ENCODE measurements around the gene ZAP70. TPM values are rescaled to one million over a fixed set of nuclear protein-coding genes. Genes with fewer than 3 reads are reported as not detected.

ZAP70 gene
- total and polyA plus RNA-seq, 10 of the 15 experiments (the other 5 are each of a cell fraction or from before 2014, with no cell fraction given) = 0.18 to 2.9 (median 1.2) TPM; not detected in 1

GRCh38 chr2:97755491-97755890 lies 42.1 kb downstream of the ZAP70 start:
- BruUV-seq (replicated peaks) = no TSS peak
- Histone ChIP-seq H2AFZ (ENCODE audit: control insufficient read depth, low read depth, low read length) (no peak overlapping the region), H3K79me2 (ENCODE audit: control insufficient read depth, insufficient read depth, low read length) (no peaks in the 10 kb centered on the region), H3K27ac (ENCODE audit: control insufficient read depth, insufficient read depth) (no peak overlapping the region), H3K36me3 (ENCODE audit: control insufficient read depth in 2 of 2, insufficient read depth in 2 of 2, low read length in 1 of 2) (peaks cover 3 to 29% of the 10 kb centered on the region in 2 experiments), H3K27me3 (replicated peaks in 1 of 2; ENCODE audit: control insufficient read depth in 2 of 2, insufficient read depth in 2 of 2, low read length in 1 of 2) (no peaks in the 10 kb centered on the region), H3K9ac (ENCODE audit: control insufficient read depth, insufficient read depth, low read length) (no peak overlapping the region), H4K20me1 (ENCODE audit: control insufficient read depth, insufficient read depth) (no peaks in the 10 kb centered on the region), H3K4me2 (ENCODE audit: control insufficient read depth, insufficient read depth) (no peak overlapping the region), H3K4me3 (no peak overlapping the region), H3K4me1 (ENCODE audit: control insufficient read depth, insufficient read depth, low read length) (no peaks in the 10 kb centered on the region), H3K9me3 (replicated peaks; ENCODE audit: control insufficient read depth, insufficient read depth, low read length) (no peaks in the 10 kb centered on the region)
- no peak for TF ChIP-seq ASH2L (IDR thresholded peaks at IDR 0.05; ENCODE audit: borderline replicate concordance, low read depth)
- ChIA-PET CTCF (no interaction called here), SMC1A (ENCODE audit: uncharacterized antibody, unreplicated experiment) (interaction anchor here (1.7 kb wide), 1 partner anchor 13 kb away, joined by 3 read pairs; no protein-coding TSS in a partner anchor), RAD21 (ENCODE audit: unreplicated experiment) (no interaction called here), POLR2A (no interaction called here)
- in situ Hi-C loops (cut with MboI) = no loop called here
- ATAC-seq = no peak
- no peak for DNase-seq (ENCODE audit: low read depth, low spot score)
- 97% methylated on average over 2 of the region's 2 CpGs for WGBS (ENCODE audit: insufficient coverage, insufficient replicate concordance, low lambda C conversion rate, missing lambda C conversion rate)
- no peak for FAIRE-seq
- intact Hi-C loops (cut with micrococcal nuclease; ENCODE audit: unreplicated experiment) = no loop called here

- no peak for ATAC-seq
- intact Hi-C loops (cut with micrococcal nuclease; ENCODE audit: unreplicated experiment) = no loop called here
- no peak for TF ChIP-seq ZSCAN29 (IDR thresholded peaks at IDR 0.05)
- TF ChIP-seq KAT2A (conservative IDR thresholded peaks at IDR 0.05; ENCODE audit: control insufficient read depth, low read depth, low read length) = no peak
- no peak for TF ChIP-seq CBFB (IDR thresholded peaks at IDR 0.05; ENCODE audit: low read depth)
- no peak for TF ChIP-seq PAX5 (IDR thresholded peaks at IDR 0.05; ENCODE audit: borderline replicate concordance, low read depth, low read length)
- TF ChIP-seq ATF2 (IDR thresholded peaks at IDR 0.05; ENCODE audit: low read length) = no peak
- TF ChIP-seq CHD4 (IDR thresholded peaks at IDR 0.05) = no peak
- TF ChIP-seq MYC (IDR thresholded peaks at IDR 0.05; ENCODE audit: insufficient read depth, insufficient read length, insufficient replicate concordance, low read length, severe bottlenecking) = no peak
- TF ChIP-seq HDAC6 (IDR thresholded peaks at IDR 0.05; ENCODE audit: unreplicated experiment) = no peak
- no peak for TF ChIP-seq E4F1 (IDR thresholded peaks at IDR 0.05; ENCODE audit: borderline replicate concordance, partially characterized antibody)
Observed at GRCh38 chr2:97757062-97757461, 43.7 kb downstream of the ZAP70 start.

More at GRCh38 chr2:97757062-97757461, 43.7 kb downstream of the ZAP70 start:
- BruUV-seq (replicated peaks) = no TSS peak
- RAD21 ChIA-PET (ENCODE audit: unreplicated experiment) = no interaction called here
- no peak for FAIRE-seq
- Histone ChIP-seq H3K27me3 (replicated peaks in 1 of 2; ENCODE audit: control insufficient read depth in 2 of 2, insufficient read depth in 2 of 2, low read length in 1 of 2) (no peaks in the 10 kb centered on the region), H4K20me1 (ENCODE audit: control insufficient read depth, insufficient read depth) (no peaks in the 10 kb centered on the region), H3K9me3 (replicated peaks; ENCODE audit: control insufficient read depth, insufficient read depth, low read length) (no peaks in the 10 kb centered on the region), H3K4me3 (no peak overlapping the region), H3K36me3 (ENCODE audit: control insufficient read depth in 2 of 2, insufficient read depth in 2 of 2, low read length in 1 of 2) (peaks cover 13 to 41% of the 10 kb centered on the region in 2 experiments), H2AFZ (ENCODE audit: control insufficient read depth, low read depth, low read length) (no peak overlapping the region), H3K27ac (ENCODE audit: control insufficient read depth, insufficient read depth) (no peak overlapping the region), H3K4me2 (ENCODE audit: control insufficient read depth, insufficient read depth) (no peak overlapping the region), H3K79me2 (ENCODE audit: control insufficient read depth, insufficient read depth, low read length) (no peaks in the 10 kb centered on the region), H3K9ac (ENCODE audit: control insufficient read depth, insufficient read depth, low read length) (no peak overlapping the region), H3K4me1 (ENCODE audit: control insufficient read depth, insufficient read depth, low read length) (no peaks in the 10 kb centered on the region)
- in situ Hi-C loops (cut with MboI) = no loop called here
- SMC1A ChIA-PET (ENCODE audit: uncharacterized antibody, unreplicated experiment) = no interaction called here
- CTCF ChIA-PET = no interaction called here
- 94% methylated on average over 18 of the region's 18 CpGs for WGBS (ENCODE audit: insufficient coverage, insufficient replicate concordance, low lambda C conversion rate, missing lambda C conversion rate)
- no peak for DNase-seq (ENCODE audit: low read depth, low spot score)
- POLR2A ChIA-PET = no interaction called here
